ENCODE data around the gene SAMM50.

GRCh38 chr22:43968614-43969013 is 13.4 kb downstream of the SAMM50 start:
- TF ChIP-seq CTCF (conservative IDR thresholded peaks at IDR 0.05; ENCODE audit: low read depth, low read length) (no peak), EZH2 (IDR thresholded peaks at IDR 0.05; ENCODE audit: borderline replicate concordance, low read depth, low read length, poor library complexity, severe bottlenecking) (no peak)
